HCT116 (cell line): Measurements from ENCODE around the gene CD200. TPM values are rescaled to one million over a fixed set of nuclear protein-coding genes. Genes with fewer than 3 reads are reported as not detected.

ENCODE experiments used
- ATAC-seq: fragments of 200-7000 bp; cut with Tn5 transposase; 2 replicates; pipeline ENCODE4 v1.9.1; 2020; ENCODE audit warnings: mild to moderate bottlenecking, moderate library complexity
- BruUV-seq: library from RNA; stranded (reverse); fragments of 400-500 nt; replicated peaks from 2 replicates; lab custom pipeline; 2021; lab: Mats Ljungman, UMichigan
- CTCF ChIA-PET: fragments of 300-600 bp; sonication (Branson Sonifier 250); formaldehyde crosslinking; loops from one replicate; lab custom pipeline; 2021; ENCODE audit warnings: antibody characterized with exemption; lab: Charles Lee
- POLR2A ChIA-PET: fragments of 300-600, 350-600 bp; sonication (Branson Sonifier 250); formaldehyde crosslinking; loops from one replicate; lab custom pipeline; 2021; ENCODE audit warnings: antibody characterized with exemption; lab: Charles Lee
- RAD21 ChIA-PET, 2 experiments: fragments of 300-600 bp; sonication (Branson Sonifier 250); formaldehyde crosslinking; loops; one replicate each; lab custom pipeline; 2023; ENCODE audit warnings: low total read pairs in 2 of 2; ENCODE audit not compliant: uncharacterized antibody in 2 of 2, unreplicated experiment in 2 of 2, low non-redundant PET in 1 of 2; lab: Charles Lee
- DNase-seq: peaks from one replicate; pipeline ENCODE4 v3.0.0-alpha.2; 2010; ENCODE audit warnings: low read depth, low spot score
- H2AFZ ChIP-seq: fragments of 200-600 bp; shearing (Covaris generic), sonication (generic); 2 replicates; pipeline ENCODE4 v1.6.1; 2017; ENCODE audit warnings: low read depth, mixed run types, mixed read lengths, antibody characterized with exemption, low read length; ENCODE audit not compliant: poor library complexity, severe bottlenecking
- H3K27ac ChIP-seq: 2 replicates; pipeline ENCODE4 v1.5.1; 2012; ENCODE audit warnings: low read depth, low read length
- H3K27me3 ChIP-seq: fragments of 200-600 bp; sonication (generic); 2 replicates; pipeline ENCODE4 v1.6.1; 2016; ENCODE audit warnings: mixed run types, low read length, mixed read lengths; ENCODE audit not compliant: insufficient read depth
- H3K36me3 ChIP-seq, 2 experiments: fragments of 200-500 bp in 1 of 2; fragments of 200-600 bp in 1 of 2; sonication (Bioruptor generic) in 1 of 2; sonication (generic) in 1 of 2; 2 replicates each; pipeline versions ENCODE4 v1.5.1 to v1.6.1; 2014 to 2016; ENCODE audit warnings: low read length in 2 of 2, inconsistent platforms in 1 of 2, mixed read lengths in 1 of 2, mixed run types in 1 of 2; ENCODE audit not compliant: insufficient read depth in 2 of 2, control insufficient read depth in 1 of 2
- H3K4me1 ChIP-seq, 2 experiments: fragments of 200-600 bp in 1 of 2; sonication (generic) in 1 of 2; 2 replicates each; pipeline versions ENCODE4 v1.5.1 to v1.6.1; 2012 to 2017; ENCODE audit warnings: low read length in 2 of 2, inconsistent platforms in 1 of 2, mild to moderate bottlenecking in 1 of 2, mixed read lengths in 1 of 2, mixed run types in 1 of 2, moderate library complexity in 1 of 2; ENCODE audit not compliant: insufficient read depth in 2 of 2, control insufficient read depth in 1 of 2
- H3K4me2 ChIP-seq: fragments of 200-600 bp; sonication (generic); 2 replicates; pipeline ENCODE4 v1.6.1; 2017; ENCODE audit warnings: mixed run types, low read length, mixed read lengths
- H3K4me3 ChIP-seq, 2 experiments: fragments of 200-600 bp in 1 of 2; sonication (generic) in 1 of 2; replicated peaks in 1 of 2; 2 replicates each; pipeline ENCODE4 v1.5.1; 2011 to 2016; ENCODE audit warnings: low read length in 2 of 2, control low read depth in 1 of 2, low read depth in 1 of 2, mild to moderate bottlenecking in 1 of 2, mixed read lengths in 1 of 2, mixed run types in 1 of 2
- H3K79me2 ChIP-seq: fragments of 200-600 bp; sonication (generic); 2 replicates; pipeline ENCODE4 v1.6.1; 2017; ENCODE audit warnings: mild to moderate bottlenecking, mixed run types, low read length, moderate library complexity, mixed read lengths; ENCODE audit not compliant: insufficient read depth
- H3K9ac ChIP-seq: fragments of 200-600 bp; sonication (generic); 2 replicates; pipeline ENCODE4 v1.6.1; 2016; ENCODE audit warnings: low read length, mixed read lengths
- H3K9me2 ChIP-seq: fragments of 200-600 bp; sonication (generic), shearing (Covaris generic); 2 replicates; pipeline ENCODE4 v1.6.1; 2017; ENCODE audit warnings: mixed run types, mild to moderate bottlenecking, moderate library complexity; ENCODE audit not compliant: insufficient read depth
- H3K9me3 ChIP-seq, 2 experiments: fragments of 200-500 bp in 1 of 2; fragments of 200-600 bp in 1 of 2; sonication (Bioruptor generic) in 1 of 2; sonication (generic) in 1 of 2; 2 replicates each; pipeline ENCODE4 v1.6.1; 2014 to 2017; ENCODE audit warnings: low read length in 2 of 2, mixed read lengths in 2 of 2, inconsistent platforms in 1 of 2, low read depth in 1 of 2, mild to moderate bottlenecking in 1 of 2, mixed run types in 1 of 2, moderate library complexity in 1 of 2; ENCODE audit not compliant: control insufficient read depth in 1 of 2, insufficient read depth in 1 of 2
- H4K20me1 ChIP-seq: fragments of 200-600 bp; sonication (generic), shearing (Covaris generic); 2 replicates; pipeline ENCODE4 v1.6.1; 2017; ENCODE audit warnings: mixed run types, mild to moderate bottlenecking, moderate library complexity; ENCODE audit not compliant: insufficient read depth
- FOSL1 ChIP-seq: IDR thresholded peaks from 2 replicates; pipeline ENCODE4 v1.6.1; 2012; ENCODE audit warnings: low read depth
- intact Hi-C: fragments of 100-400 bp; cut with micrococcal nuclease; formaldehyde crosslinking; loops from 2 replicates; pipeline ENCODE4 v1.10.0; 2022
- total RNA-seq: library from RNA; stranded (reverse); gene quantifications from one replicate; pipeline ENCODE4 v1.2.1, GENCODE V29; 2021; ENCODE audit not compliant: unreplicated experiment
- TF ChIP-seq, protein P1 (sequence below): IDR thresholded peaks from 2 replicates; pipeline ENCODE4 v1.6.1; 2012
- TF ChIP-seq, protein P2 (sequence below): IDR thresholded peaks from 2 replicates; pipeline ENCODE4 v1.6.1; 2012; ENCODE audit warnings: low read depth

Gene CD200
- total RNA-seq, 1 experiment from 2014 or later = not detected

GRCh38 chr3:112389961-112390360 lies 57.0 kb downstream of the CD200 start:
- Histone ChIP-seq H3K4me3 (no peak overlapping the region), H3K27ac (no peak overlapping the region), H2AFZ (no peak overlapping the region), H3K4me2 (no peak overlapping the region), H3K9ac (no peak overlapping the region), H3K27me3 (no peaks in the 10 kb centered on the region), H3K36me3 (no peaks in the 10 kb centered on the region), H3K79me2 (no peaks in the 10 kb centered on the region), H3K4me1 (peaks cover 4 to 14% of the 10 kb centered on the region in 2 experiments; a peak in 2 of 4 replicates), H4K20me1 (no peaks in the 10 kb centered on the region), H3K9me3 (peaks cover 6 to 7% of the 10 kb centered on the region in 2 experiments; a peak in 2 of 4 replicates), H3K9me2 (no peaks in the 10 kb centered on the region)
- CTCF ChIA-PET = no interaction called here
- intact Hi-C loops = no loop called here
- RAD21 ChIA-PET = no interaction called here
- POLR2A ChIA-PET = no interaction called here
- no peak for DNase-seq
- no TSS peak for BruUV-seq
- ATAC-seq = no peak
- TF ChIP-seq, protein P1, sequence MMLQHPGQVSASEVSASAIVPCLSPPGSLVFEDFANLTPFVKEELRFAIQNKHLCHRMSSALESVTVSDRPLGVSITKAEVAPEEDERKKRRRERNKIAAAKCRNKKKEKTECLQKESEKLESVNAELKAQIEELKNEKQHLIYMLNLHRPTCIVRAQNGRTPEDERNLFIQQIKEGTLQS = no peak
- TF ChIP-seq, protein P2, sequence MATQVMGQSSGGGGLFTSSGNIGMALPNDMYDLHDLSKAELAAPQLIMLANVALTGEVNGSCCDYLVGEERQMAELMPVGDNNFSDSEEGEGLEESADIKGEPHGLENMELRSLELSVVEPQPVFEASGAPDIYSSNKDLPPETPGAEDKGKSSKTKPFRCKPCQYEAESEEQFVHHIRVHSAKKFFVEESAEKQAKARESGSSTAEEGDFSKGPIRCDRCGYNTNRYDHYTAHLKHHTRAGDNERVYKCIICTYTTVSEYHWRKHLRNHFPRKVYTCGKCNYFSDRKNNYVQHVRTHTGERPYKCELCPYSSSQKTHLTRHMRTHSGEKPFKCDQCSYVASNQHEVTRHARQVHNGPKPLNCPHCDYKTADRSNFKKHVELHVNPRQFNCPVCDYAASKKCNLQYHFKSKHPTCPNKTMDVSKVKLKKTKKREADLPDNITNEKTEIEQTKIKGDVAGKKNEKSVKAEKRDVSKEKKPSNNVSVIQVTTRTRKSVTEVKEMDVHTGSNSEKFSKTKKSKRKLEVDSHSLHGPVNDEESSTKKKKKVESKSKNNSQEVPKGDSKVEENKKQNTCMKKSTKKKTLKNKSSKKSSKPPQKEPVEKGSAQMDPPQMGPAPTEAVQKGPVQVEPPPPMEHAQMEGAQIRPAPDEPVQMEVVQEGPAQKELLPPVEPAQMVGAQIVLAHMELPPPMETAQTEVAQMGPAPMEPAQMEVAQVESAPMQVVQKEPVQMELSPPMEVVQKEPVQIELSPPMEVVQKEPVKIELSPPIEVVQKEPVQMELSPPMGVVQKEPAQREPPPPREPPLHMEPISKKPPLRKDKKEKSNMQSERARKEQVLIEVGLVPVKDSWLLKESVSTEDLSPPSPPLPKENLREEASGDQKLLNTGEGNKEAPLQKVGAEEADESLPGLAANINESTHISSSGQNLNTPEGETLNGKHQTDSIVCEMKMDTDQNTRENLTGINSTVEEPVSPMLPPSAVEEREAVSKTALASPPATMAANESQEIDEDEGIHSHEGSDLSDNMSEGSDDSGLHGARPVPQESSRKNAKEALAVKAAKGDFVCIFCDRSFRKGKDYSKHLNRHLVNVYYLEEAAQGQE = no peak
- no peak for TF ChIP-seq FOSL1
